ENCODE data around the gene BTBD7. TPM values are rescaled to one million over a fixed set of nuclear protein-coding genes. Genes with fewer than 3 reads are reported as not detected.

The BTBD7 gene
- total and polyA plus RNA-seq, 2 of the 4 experiments (the other 2 are of a cell fraction) = 11.9 to 30.5 TPM

- Histone ChIP-seq H3K14ac (replicated peaks; ENCODE audit: low read depth, low read length) (no peak overlapping the region), H3K4me1 (ENCODE audit: control insufficient read depth, insufficient read depth, low read length) (peaks cover 6% of the 10 kb centered on the region; the same call in 1 of the 2 replicates), H3K56ac (ENCODE audit: extremely low read depth, insufficient read depth, low read length) (no peak overlapping the region), H2AK9ac (replicated peaks; ENCODE audit: low read depth, low read length, poor library complexity) (no peak overlapping the region), H3K4me3 (ENCODE audit: insufficient read depth, low read depth, low read length) (no peak overlapping the region), H3K9me1 (ENCODE audit: insufficient read depth, low read length) (peaks cover 5% of the 10 kb centered on the region; the same call in 1 of the 2 replicates), H3K23ac (ENCODE audit: low read depth, low read length) (no peak overlapping the region), H4K8ac (ENCODE audit: low read depth in 2 of 2, low read length in 2 of 2) (no peak overlapping the region), H2BK120ac (ENCODE audit: low read depth, low read length) (no peak overlapping the region), H2AFZ (replicated peaks; ENCODE audit: low read length, poor library complexity) (no peak overlapping the region), H4K91ac (ENCODE audit: insufficient read depth, low read depth, low read length) (no peak overlapping the region), H2BK5ac (ENCODE audit: low read depth, low read length, poor library complexity, severe bottlenecking) (no peak overlapping the region), H2BK20ac (ENCODE audit: low read depth, low read length) (no peak overlapping the region), H3K9ac (ENCODE audit: low read depth, low read length) (no peak overlapping the region), H2BK15ac (ENCODE audit: low read depth, low read length) (no peak overlapping the region), H3K18ac (ENCODE audit: low read depth, low read length) (no peak overlapping the region), H2AK5ac (ENCODE audit: low read depth, low read length) (no peak overlapping the region), H3K9me3 (ENCODE audit: control insufficient read depth, insufficient read depth, low read length) (no peaks in the 10 kb centered on the region), H3K27me3 (ENCODE audit: control insufficient read depth, insufficient read depth, low read length) (no peaks in the 10 kb centered on the region), H3K4me2 (ENCODE audit: low read depth, low read length) (no peak overlapping the region), H3K36me3 (ENCODE audit: control insufficient read depth, insufficient read depth, low read length) (no peaks in the 10 kb centered on the region), H4K5ac (ENCODE audit: low read depth, low read length) (no peak overlapping the region), H3K4ac (ENCODE audit: low read depth, low read length) (no peak overlapping the region), H4K20me1 (ENCODE audit: insufficient read depth, low read length) (peaks cover 32% of the 10 kb centered on the region), H3K27ac (ENCODE audit: insufficient read depth, low read length) (no peak overlapping the region), H3K79me1 (ENCODE audit: low read depth in 1 of 2, low read length in 2 of 2) (peaks cover 23 to 60% of the 10 kb centered on the region in 2 experiments)
- ChIA-PET CTCF (interaction anchor here (0.6 kb wide), 1 partner anchor 140 kb away, joined by 3 read pairs; no protein-coding TSS in a partner anchor), POLR2A (ENCODE audit: unreplicated experiment) (no interaction called here)
- TF ChIP-seq MXI1 (IDR thresholded peaks at IDR 0.05; ENCODE audit: borderline replicate concordance, low read depth, low read length) (no peak), RCOR1 (IDR thresholded peaks at IDR 0.05; ENCODE audit: insufficient replicate concordance, low read length) (no peak), NFE2L2 (IDR thresholded peaks at IDR 0.05; ENCODE audit: low read depth, low read length) (no peak), BHLHE40 (IDR thresholded peaks at IDR 0.05; ENCODE audit: low read depth, low read length) (no peak), FOS (IDR thresholded peaks at IDR 0.05; ENCODE audit: low read depth, low read length) (no peak), CHD1 (IDR thresholded peaks at IDR 0.05; ENCODE audit: low read depth, low read length) (no peak), MAFK (IDR thresholded peaks at IDR 0.05; ENCODE audit: low read depth, low read length) (no peak)
- DNase-seq = no peak
- dilution Hi-C loops (cut with HindIII; ENCODE audit: low sequenced_read_pairs, unreplicated experiment) = no loop called here
- no peak for ATAC-seq (ENCODE audit: low read depth)
- in situ Hi-C loops (cut with MboI; ENCODE audit: low sequenced_read_pairs) = loop anchor here (25.0 kb wide), 1 partner anchor 1797 kb away; the partner anchor contains the start of gene PPP4R3A
- no TSS peak for BruUV-seq (replicated peaks)
- WGBS, 2 experiments (ENCODE audit: extremely low coverage in 2 of 2, insufficient read length in 1 of 2) = no CpG with 5 or more reads among the region's 2 CpGs
- intact Hi-C loops (cut with micrococcal nuclease) = no loop called here
Observed at GRCh38 chr14:93309427-93309966, 23.3 kb downstream of the BTBD7 start.

Data from IMR-90 (cell line).